CD4-positive, alpha-beta T cell (primary cell): ENCODE data around the gene CEP295NL. TPM values are rescaled to one million over a fixed set of nuclear protein-coding genes. Genes with fewer than 3 reads are reported as not detected.
A peak's percentile ranks its signal among the peaks of the same experiment; 100 is the strongest.

Experiments
- ATAC-seq: fragments of 200-7000 bp; cut with Tn5 transposase; one replicate; pipeline ENCODE4 v1.10.0; 2022; ENCODE audit warnings: mild to moderate bottlenecking; ENCODE audit not compliant: poor library complexity
- CTCF ChIA-PET: fragments of 350-600 bp; sonication (Branson Sonifier 250); formaldehyde crosslinking; loops from one replicate; lab custom pipeline; 2021; ENCODE audit warnings: antibody characterized with exemption, inconsistent platforms; lab: Charles Lee
- POLR2A ChIA-PET: fragments of 350-600 bp; sonication (Branson Sonifier 250); formaldehyde crosslinking; loops from one replicate; lab custom pipeline; 2021; ENCODE audit warnings: antibody characterized with exemption, inconsistent platforms; lab: Charles Lee
- DNase-seq, 14 experiments: peaks; one replicate each; pipeline ENCODE4 v3.0.0-alpha.2; 2013 to 2020; ENCODE audit warnings: mixed read lengths in 2 of 14
- H3K27ac ChIP-seq, 2 donors: one replicate each; pipeline versions ENCODE4 v1.5.1 to v1.7.0; 2013; ENCODE audit warnings: low read length in 2 of 2, low read depth in 1 of 2, mild to moderate bottlenecking in 1 of 2
- H3K27me3 ChIP-seq, 2 experiments: 1 replicate in 1 of 2; 2 replicates in 1 of 2; pipeline versions ENCODE4 v1.6.1 to v1.7.0; 2013; ENCODE audit warnings: low read length in 2 of 2, control low read depth in 1 of 2, mild to moderate bottlenecking in 1 of 2, moderate library complexity in 1 of 2; ENCODE audit not compliant: insufficient read depth in 2 of 2, control insufficient read depth in 1 of 2
- H3K36me3 ChIP-seq: one replicate; pipeline ENCODE4 v1.6.1; 2013; ENCODE audit warnings: low read length, control low read depth; ENCODE audit not compliant: insufficient read depth
- H3K4me1 ChIP-seq: one replicate; pipeline ENCODE4 v1.6.1; 2013; ENCODE audit warnings: low read length, control low read depth; ENCODE audit not compliant: insufficient read depth
- H3K4me3 ChIP-seq: one replicate; pipeline ENCODE4 v1.5.1; 2013; ENCODE audit warnings: mild to moderate bottlenecking, low read length, moderate library complexity
- H3K9me3 ChIP-seq, 2 experiments: 1 replicate in 1 of 2; 2 replicates in 1 of 2; pipeline versions ENCODE4 v1.6.1 to v1.7.0; 2013; ENCODE audit warnings: low read length in 2 of 2, mild to moderate bottlenecking in 2 of 2, control low read depth in 1 of 2, moderate library complexity in 1 of 2; ENCODE audit not compliant: control insufficient read depth in 1 of 2, insufficient read depth in 1 of 2
- H3K27ac Mint-ChIP-seq: one replicate; pipeline ENCODE4 v1.8.0; 2020; ENCODE audit warnings: mixed read lengths
- H3K27me3 Mint-ChIP-seq: one replicate; pipeline ENCODE4 v1.8.0; 2021; ENCODE audit warnings: mixed read lengths
- H3K36me3 Mint-ChIP-seq: one replicate; pipeline ENCODE4 v1.8.0; 2021; ENCODE audit warnings: low read depth, mixed read lengths
- H3K4me1 Mint-ChIP-seq: one replicate; pipeline ENCODE4 v1.8.0; 2021; ENCODE audit warnings: low read depth, mixed read lengths
- H3K4me3 Mint-ChIP-seq: one replicate; pipeline ENCODE4 v1.8.0; 2020; ENCODE audit warnings: mild to moderate bottlenecking, mixed read lengths
- H3K9me3 Mint-ChIP-seq: one replicate; pipeline ENCODE4 v1.8.0; 2020; ENCODE audit warnings: mixed read lengths
- CTCF ChIP-seq: fragments of 200-600 bp; IDR thresholded peaks from one replicate; pipeline ENCODE4 v1.8.0; 2022; ENCODE audit warnings: antibody characterized with exemption, mild to moderate bottlenecking
- intact Hi-C, 2 experiments: fragments of 100-400 bp; cut with DNase I in 1 of 2; cut with micrococcal nuclease in 1 of 2; formaldehyde crosslinking; loops; one replicate each; pipeline versions ENCODE4 v1.15.1 to v1.9.0; 2023 to 2025; cut with DNase I, micrococcal nuclease
- total RNA-seq, 174 experiments: library from RNA in 2 of 174; stranded (reverse) in 2 of 174; gene quantifications; one replicate each; pipeline ENCODE4 v1.2.3 and lab custom pipeline; 2021 to 2026

Gene CEP295NL
- total RNA-seq, 2 experiments from 2014 or later, result 2.6 to 2.7 TPM

GRCh38 chr17:78923660-78924453 is 20.9 kb upstream of the CEP295NL start:
- H3K27me3 Mint-ChIP-seq, result peaks cover 4% of the 10 kb centered on the region
- intact Hi-C loops, result loop anchor here (2.0 to 5.0 kb wide), 5 partner anchors 33 to 59 kb away; no protein-coding TSS in a partner anchor
- ATAC-seq (peak; percentile 56), DNase-seq (peak; percentile 22 to 78 (median 57))
- peaks cover 0 to 8% of the 10 kb centered on the region in 2 experiments for H3K9me3 ChIP-seq
- no peaks in the 10 kb centered on the region for H3K36me3 ChIP-seq
- ChIA-PET POLR2A (interaction anchor here (0.6 kb wide), 2 partner anchors 43 to 754 kb away, joined by 3 read pairs; no protein-coding TSS in a partner anchor), CTCF (no interaction called here)
- peaks cover 29% of the 10 kb centered on the region for H3K4me1 ChIP-seq
- H3K4me1 Mint-ChIP-seq, result peaks cover 21% of the 10 kb centered on the region
- TF ChIP-seq CTCF, result no peak
- H3K27ac Mint-ChIP-seq, result peak overlapping the region; percentile 80
- peak overlapping the region; percentile 90 for H3K4me3 Mint-ChIP-seq
- peak overlapping the region; percentile 49 for H3K4me3 ChIP-seq
- H3K9me3 Mint-ChIP-seq, result no peaks in the 10 kb centered on the region
- H3K27ac ChIP-seq, result no peak overlapping the region
- peaks cover 4 to 7% of the 10 kb centered on the region in 2 experiments for H3K27me3 ChIP-seq
- no peaks in the 10 kb centered on the region for H3K36me3 Mint-ChIP-seq

GRCh38 chr17:78922816-78923498 is 20.0 kb upstream of the CEP295NL start:
- no peak overlapping the region for H3K27ac ChIP-seq
- peaks cover 4 to 7% of the 10 kb centered on the region in 2 experiments for H3K27me3 ChIP-seq
- peaks cover 4% of the 10 kb centered on the region for H3K27me3 Mint-ChIP-seq
- H3K36me3 Mint-ChIP-seq, result no peaks in the 10 kb centered on the region
- H3K27ac Mint-ChIP-seq, result peak overlapping the region; percentile 80
- no peak for TF ChIP-seq CTCF
- H3K4me3 ChIP-seq, result no peak overlapping the region
- ChIA-PET CTCF (no interaction called here), POLR2A (no interaction called here)
- peaks cover 0 to 13% of the 10 kb centered on the region in 2 experiments for H3K9me3 ChIP-seq
- H3K36me3 ChIP-seq, result no peaks in the 10 kb centered on the region
- no peak for ATAC-seq
- intact Hi-C loops, result loop anchor here (5.0 kb wide), 3 partner anchors 36 to 56 kb away; no protein-coding TSS in a partner anchor
- peaks cover 27% of the 10 kb centered on the region for H3K4me1 Mint-ChIP-seq
- no peaks in the 10 kb centered on the region for H3K9me3 Mint-ChIP-seq
- H3K4me1 ChIP-seq, result peaks cover 29% of the 10 kb centered on the region
- peak overlapping the region; percentile 90 for H3K4me3 Mint-ChIP-seq
- peak in 1 of 14 experiments; percentile 25 for DNase-seq

- no peaks in the 10 kb centered on the region for H3K36me3 ChIP-seq
- intact Hi-C loops, result loop anchor here (5.0 kb wide), 3 partner anchors 34 to 54 kb away; no protein-coding TSS in a partner anchor
- Mint-ChIP-seq H3K27ac (peak overlapping the region; percentile 25), H3K36me3 (no peaks in the 10 kb centered on the region), H3K9me3 (no peaks in the 10 kb centered on the region), H3K4me1 (peaks cover 36% of the 10 kb centered on the region), H3K27me3 (peaks cover 4% of the 10 kb centered on the region), H3K4me3 (no peak overlapping the region)
- no peak for TF ChIP-seq CTCF
- peaks cover 0 to 14% of the 10 kb centered on the region in 2 experiments for H3K9me3 ChIP-seq
- DNase-seq, result no peak
- no peak overlapping the region for H3K27ac ChIP-seq
- ATAC-seq, result no peak
- POLR2A ChIA-PET, result interaction anchor here (1.0 kb wide), 1 partner anchor 31 kb away, joined by 3 read pairs; no protein-coding TSS in a partner anchor
- peaks cover 4 to 7% of the 10 kb centered on the region in 2 experiments for H3K27me3 ChIP-seq
- H3K4me3 ChIP-seq, result no peak overlapping the region
- H3K4me1 ChIP-seq, result peaks cover 31% of the 10 kb centered on the region
- CTCF ChIA-PET, result no interaction called here
Observed at GRCh38 chr17:78921437-78921971, 18.5 kb upstream of the CEP295NL start.
